Skeletal muscle satellite cell (primary cell): ENCODE measurements around the gene ATP6V1B1. TPM values are rescaled to one million over a fixed set of nuclear protein-coding genes. Genes with fewer than 3 reads are reported as not detected.

Experiments used
- small RNA-seq: library from RNA; depleted of rRNA; stranded (forward); fragments of <200 nt; gene quantifications from one replicate; pipeline ENCODE3, GENCODE V24; 2012

Gene ATP6V1B1

Small RNA genes lying within 50 kb of the gene (small RNA-seq; reads per million reads assigned to genes)
- gene RF02272 (not detected), gene RN7SL160P (not detected)
